Mononuclear cell (primary cell): ENCODE results near the gene KCNG2. TPM values are rescaled to one million over a fixed set of nuclear protein-coding genes. Genes with fewer than 3 reads are reported as not detected.

Experiments used
- H3K27me3 ChIP-seq: 2 replicates; pipeline ENCODE4 v1.6.0; 2011; ENCODE audit warnings: low read length, control low read depth; ENCODE audit not compliant: insufficient read depth
- H3K4me1 ChIP-seq: 2 replicates; pipeline ENCODE4 v1.5.1; 2011; ENCODE audit warnings: mild to moderate bottlenecking, low read length, control low read depth; ENCODE audit not compliant: insufficient read depth
- H3K4me3 ChIP-seq: 2 replicates; pipeline ENCODE4 v1.5.1; 2011; ENCODE audit warnings: mild to moderate bottlenecking, low read length, moderate library complexity
- H3K9me3 ChIP-seq: 2 replicates; pipeline ENCODE4 v1.5.1; 2011; ENCODE audit warnings: low read depth, mild to moderate bottlenecking, control low read depth, low read length
- total RNA-seq: library from RNA; depleted of rRNA; stranded (reverse); fragments of >200 nt; gene quantifications from one replicate; pipeline ENCODE4 v1.2.3, GENCODE V29; 2012

The KCNG2 gene
- total RNA-seq, 1 donor, result 0.10 TPM

- Histone ChIP-seq H3K27me3 (no peaks in the 10 kb centered on the region), H3K4me1 (no peaks in the 10 kb centered on the region), H3K4me3 (no peak overlapping the region), H3K9me3 (peaks cover 56% of the 10 kb centered on the region)
Measured at GRCh38 chr18:79896738-79897137, 99.0 kb downstream of the KCNG2 start.

DNA sequence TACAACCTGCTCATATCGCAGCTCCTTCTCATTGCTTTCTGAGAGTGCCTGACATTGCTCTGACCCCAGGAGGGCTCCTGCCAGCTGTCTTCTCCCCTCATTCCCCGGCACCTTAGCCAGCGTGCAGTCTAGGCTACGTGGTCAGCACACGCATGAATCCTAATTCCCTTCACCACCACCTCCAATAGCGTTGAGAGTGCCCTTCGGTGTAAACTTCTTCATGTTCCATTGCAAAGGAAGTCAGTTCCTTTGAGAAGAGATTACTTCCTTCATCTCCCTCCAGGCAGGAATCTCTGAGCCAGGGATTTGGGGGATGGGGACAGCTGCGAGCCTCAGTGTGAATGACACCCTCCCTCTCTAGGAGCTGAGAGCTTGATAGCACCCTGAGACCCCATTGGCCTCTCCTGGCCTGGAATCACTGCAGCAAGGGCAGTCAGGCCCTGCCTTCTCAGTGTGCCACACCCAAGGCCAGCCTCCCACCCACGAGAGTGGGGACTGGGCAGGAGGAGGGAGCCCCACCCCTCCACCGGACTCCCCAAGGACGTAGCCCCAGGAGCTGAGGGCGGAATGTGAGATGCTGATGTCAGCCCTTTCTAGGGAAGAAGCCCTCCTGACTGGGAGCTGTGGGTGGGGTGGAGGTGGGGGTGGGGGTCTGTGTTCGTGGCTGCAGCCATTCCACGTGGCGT, 100.3 kb downstream of the KCNG2 start:
- H3K9me3 ChIP-seq, result peaks cover 43% of the 10 kb centered on the region
- no peaks in the 10 kb centered on the region for H3K27me3 ChIP-seq
- H3K4me1 ChIP-seq, result no peaks in the 10 kb centered on the region
- no peak overlapping the region for H3K4me3 ChIP-seq

DNA sequence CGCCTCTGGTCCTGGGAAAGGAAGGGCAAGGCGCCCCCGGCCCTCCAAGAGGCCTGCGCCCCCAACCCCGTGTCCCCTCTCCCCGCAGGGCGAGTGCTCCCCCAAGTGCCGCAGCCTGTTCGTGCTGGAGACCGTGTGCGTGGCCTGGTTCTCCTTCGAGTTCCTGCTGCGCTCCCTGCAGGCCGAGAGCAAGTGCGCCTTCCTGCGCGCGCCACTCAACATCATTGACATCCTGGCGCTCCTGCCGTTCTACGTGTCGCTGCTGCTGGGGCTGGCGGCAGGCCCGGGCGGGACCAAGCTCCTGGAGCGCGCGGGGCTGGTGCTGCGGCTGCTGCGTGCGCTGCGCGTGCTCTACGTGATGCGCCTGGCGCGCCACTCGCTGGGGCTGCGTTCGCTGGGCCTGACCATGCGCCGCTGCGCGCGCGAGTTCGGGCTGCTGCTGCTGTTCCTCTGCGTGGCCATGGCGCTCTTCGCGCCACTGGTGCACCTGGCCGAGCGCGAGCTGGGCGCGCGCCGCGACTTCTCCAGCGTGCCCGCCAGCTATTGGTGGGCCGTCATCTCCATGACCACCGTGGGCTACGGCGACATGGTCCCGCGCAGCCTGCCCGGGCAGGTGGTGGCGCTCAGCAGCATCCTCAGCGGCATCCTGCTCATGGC, 101.3 kb downstream of the KCNG2 start:
- H3K4me3 ChIP-seq, result no peak overlapping the region
- peaks cover 33% of the 10 kb centered on the region for H3K9me3 ChIP-seq
- H3K27me3 ChIP-seq, result no peaks in the 10 kb centered on the region
- H3K4me1 ChIP-seq, result no peaks in the 10 kb centered on the region

GRCh38 chr18:79899609-79900445, 102.1 kb downstream of the KCNG2 start:
- H3K4me3 ChIP-seq, result no peak overlapping the region
- H3K9me3 ChIP-seq, result peaks cover 25% of the 10 kb centered on the region
- no peaks in the 10 kb centered on the region for H3K27me3 ChIP-seq
- H3K4me1 ChIP-seq, result no peaks in the 10 kb centered on the region

GRCh38 chr18:79900610-79901570, 103.2 kb downstream of the KCNG2 start:
- Histone ChIP-seq H3K4me1 (no peaks in the 10 kb centered on the region), H3K4me3 (no peak overlapping the region), H3K27me3 (no peaks in the 10 kb centered on the region), H3K9me3 (peaks cover 15% of the 10 kb centered on the region)

GRCh38 chr18:79901665-79902064, 103.9 kb downstream of the KCNG2 start:
- Histone ChIP-seq H3K4me3 (no peak overlapping the region), H3K4me1 (no peaks in the 10 kb centered on the region), H3K9me3 (peaks cover 8% of the 10 kb centered on the region), H3K27me3 (no peaks in the 10 kb centered on the region)

- H3K4me3 ChIP-seq, result no peak overlapping the region
- H3K9me3 ChIP-seq, result peaks cover 4% of the 10 kb centered on the region
- H3K27me3 ChIP-seq, result no peaks in the 10 kb centered on the region
- H3K4me1 ChIP-seq, result no peaks in the 10 kb centered on the region
Measured at GRCh38 chr18:79902075-79902474, 104.3 kb downstream of the KCNG2 start.

- no peak overlapping the region for H3K4me3 ChIP-seq
- no peaks in the 10 kb centered on the region for H3K4me1 ChIP-seq
- H3K27me3 ChIP-seq, result no peaks in the 10 kb centered on the region
- H3K9me3 ChIP-seq, result no peaks in the 10 kb centered on the region
Measured at GRCh38 chr18:79902640-79903039, 104.9 kb downstream of the KCNG2 start.

DNA sequence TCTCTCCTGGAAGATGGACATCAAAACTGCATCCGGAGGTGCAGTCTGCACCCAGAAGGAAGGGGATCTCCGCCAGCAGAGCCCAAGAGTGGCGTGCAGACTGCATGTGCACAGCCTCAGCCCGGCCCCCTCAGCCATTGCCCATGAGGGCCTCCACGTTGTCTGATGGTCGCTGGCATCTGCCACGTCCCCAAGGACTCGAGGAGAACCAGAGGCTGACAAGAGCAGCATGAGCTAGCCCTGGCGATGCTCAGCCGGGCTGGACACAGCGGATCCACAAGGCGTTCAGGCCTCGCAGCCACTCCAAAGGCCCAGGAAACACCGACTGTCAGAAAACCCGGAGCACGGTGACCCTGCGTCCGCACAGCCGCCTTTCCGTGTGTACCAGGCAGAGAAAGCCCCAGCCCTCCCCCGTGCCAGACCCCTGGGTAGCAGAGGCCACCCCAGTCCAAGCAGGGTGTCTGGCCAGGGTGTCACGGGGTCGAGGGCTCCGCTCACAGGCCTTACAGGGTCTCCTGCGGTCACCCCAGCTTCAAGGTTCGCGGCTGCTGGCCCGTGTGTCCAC, 105.4 kb downstream of the KCNG2 start:
- no peaks in the 10 kb centered on the region for H3K9me3 ChIP-seq
- H3K4me3 ChIP-seq, result no peak overlapping the region
- H3K4me1 ChIP-seq, result no peaks in the 10 kb centered on the region
- no peaks in the 10 kb centered on the region for H3K27me3 ChIP-seq

DNA sequence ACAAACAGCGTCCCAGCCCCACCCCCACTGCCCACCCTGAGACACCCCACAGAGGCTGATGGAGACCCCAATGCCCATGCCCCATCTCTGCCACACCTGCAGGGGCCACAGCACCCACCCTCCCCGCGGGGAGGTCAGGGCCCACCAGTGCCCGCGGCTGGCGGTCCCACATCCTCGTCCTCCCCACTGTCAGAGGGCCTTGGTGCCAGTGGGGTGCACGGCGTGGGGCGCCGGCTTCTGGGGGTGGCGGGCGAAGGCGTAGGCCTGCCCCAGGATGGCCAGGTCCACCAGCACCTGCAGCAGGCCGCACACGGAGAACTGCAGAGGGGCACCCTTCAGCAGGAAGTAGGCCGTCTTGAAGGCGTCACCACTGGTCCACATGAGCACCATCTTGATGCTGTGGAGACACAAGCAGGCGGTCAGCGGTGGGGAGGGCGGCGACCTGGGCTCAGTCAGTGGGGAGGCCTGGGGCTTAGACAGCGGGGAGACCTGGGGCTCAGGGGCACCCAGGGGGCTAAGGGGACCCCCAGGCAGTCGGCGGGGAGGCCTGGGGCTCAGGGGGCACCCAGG, 106.1 kb downstream of the KCNG2 start:
- H3K27me3 ChIP-seq, result no peaks in the 10 kb centered on the region
- H3K4me1 ChIP-seq, result no peaks in the 10 kb centered on the region
- no peak overlapping the region for H3K4me3 ChIP-seq
- H3K9me3 ChIP-seq, result no peaks in the 10 kb centered on the region

DNA sequence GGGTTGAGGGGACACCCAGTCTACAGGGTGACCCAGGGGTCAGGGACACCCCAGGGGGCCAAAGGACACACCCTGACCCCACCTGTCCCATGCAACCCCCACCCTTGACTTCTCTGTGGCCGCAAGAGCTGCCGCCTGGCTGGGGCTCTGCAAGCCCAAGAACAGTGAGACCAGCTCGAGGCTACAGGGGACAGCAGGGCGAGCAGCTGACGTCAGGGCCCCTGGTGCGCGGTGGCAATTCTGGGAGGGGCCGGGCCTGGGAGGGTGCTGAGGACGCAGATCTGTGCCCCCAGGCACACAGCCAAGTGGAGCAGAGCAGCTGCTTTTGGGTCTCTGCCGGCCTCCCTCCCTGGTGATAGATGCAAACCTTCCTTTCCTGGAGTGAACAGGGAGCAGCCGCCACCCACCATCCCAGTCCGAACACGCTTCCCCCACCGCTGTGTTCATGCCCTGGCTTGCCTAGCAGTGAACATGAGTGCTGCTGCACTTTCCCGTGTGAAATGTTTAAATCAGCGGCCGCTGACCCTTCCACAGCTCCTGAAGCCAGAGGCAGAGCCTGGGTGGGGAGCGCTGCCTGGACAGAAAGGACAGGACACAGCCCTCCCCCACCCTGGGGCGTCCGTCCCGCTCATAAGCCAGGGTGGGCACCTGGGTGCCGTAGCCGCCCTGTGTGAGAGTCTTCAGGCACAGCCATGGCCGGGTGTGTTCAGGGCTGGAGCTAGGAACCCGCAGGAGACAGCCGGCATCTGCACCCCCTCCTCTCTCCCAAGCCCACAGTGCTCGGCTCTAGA, 106.8 kb downstream of the KCNG2 start:
- Histone ChIP-seq H3K27me3 (no peaks in the 10 kb centered on the region), H3K9me3 (no peaks in the 10 kb centered on the region)

DNA sequence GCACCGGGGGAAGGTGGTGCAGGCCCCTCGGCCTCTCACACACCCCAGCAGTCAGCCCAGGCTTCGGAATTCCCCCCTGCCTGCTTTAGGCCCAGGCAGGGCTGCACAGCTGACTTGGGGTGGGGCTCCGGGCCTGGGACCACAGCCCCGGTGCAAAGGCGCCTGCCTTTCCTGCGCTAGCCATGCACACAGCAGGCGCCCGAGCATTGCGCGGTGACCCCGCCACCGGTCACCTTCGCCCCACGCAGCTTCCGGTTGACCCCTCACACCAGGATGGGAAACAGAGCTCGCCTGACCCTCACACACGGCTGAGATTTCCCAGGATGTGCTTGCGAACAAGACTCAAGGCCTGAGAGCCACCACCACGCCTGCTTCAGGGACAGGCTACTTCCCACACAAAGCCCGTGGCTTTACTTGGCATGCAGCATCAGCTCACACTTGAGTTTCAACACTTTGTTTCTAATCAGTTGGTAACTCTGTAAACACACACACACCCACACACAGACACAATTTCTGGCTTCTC, 107.7 kb downstream of the KCNG2 start:
- Histone ChIP-seq H3K4me3 (no peak overlapping the region), H3K27me3 (no peaks in the 10 kb centered on the region), H3K4me1 (no peaks in the 10 kb centered on the region), H3K9me3 (no peaks in the 10 kb centered on the region)

More for the DNA sequence above, 106.8 kb downstream of the KCNG2 start:
- no peak overlapping the region for H3K4me3 ChIP-seq
- no peaks in the 10 kb centered on the region for H3K4me1 ChIP-seq

DNA sequence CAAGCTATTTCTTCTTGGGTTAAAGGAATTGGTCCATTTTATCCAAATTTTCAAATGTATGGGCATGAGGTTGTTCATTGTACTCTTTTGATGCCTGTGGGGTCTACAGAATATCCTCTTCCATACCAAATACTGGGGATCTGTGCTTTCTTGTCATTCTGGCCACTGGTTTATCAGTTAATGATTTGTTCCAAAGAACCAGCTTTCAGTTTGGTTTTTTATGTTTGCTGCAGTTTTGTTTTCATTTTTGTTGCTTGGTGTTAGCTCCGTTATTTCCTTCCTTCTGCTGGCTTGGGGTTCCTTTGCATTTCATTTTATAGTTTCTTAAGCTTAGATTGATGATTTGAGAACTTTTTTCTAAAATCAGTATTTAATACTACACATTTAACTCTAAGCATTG, 108.3 kb downstream of the KCNG2 start:
- no peaks in the 10 kb centered on the region for H3K4me1 ChIP-seq
- H3K27me3 ChIP-seq, result no peaks in the 10 kb centered on the region
- no peaks in the 10 kb centered on the region for H3K9me3 ChIP-seq
- no peak overlapping the region for H3K4me3 ChIP-seq
